ENCODE measurements around the gene DUS2. TPM values are rescaled to one million over a fixed set of nuclear protein-coding genes. Genes with fewer than 3 reads are reported as not detected.
"Not testable (repeated sequence)": the region's sequence is repeated elsewhere in the genome, so short reads cannot be mapped to it uniquely, and the experiment has no call there.

DUS2 gene
- total RNA-seq, 2 experiments from 2014 or later = 34.2 to 35.1 TPM

- ChIA-PET CTCF (interaction anchor here (1.0 to 2.9 kb wide), 3 partner anchors 24 to 66 kb away, joined by 3 to 15 read pairs (median 8); partner anchors contain the start of genes DDX28 and DUS2), POLR2A (interaction anchor here (1.0 to 1.5 kb wide), 5 partner anchors 10 to 85 kb away, joined by 4 to 6 read pairs (median 5); partner anchors contain the start of genes DDX28, DUS2 and PSMB10)
- H3K27me3 Mint-ChIP-seq; intact Hi-C loops (cut with micrococcal nuclease); H3K9me3 Mint-ChIP-seq; H3K36me3 Mint-ChIP-seq (ENCODE audit: low read depth): not testable (repeated sequence)
- DNase-seq = peak; percentile 66
- peak within 1 kb of the TSS; percentile 82 for H3K27ac Mint-ChIP-seq
- H3K4me1 Mint-ChIP-seq (ENCODE audit: low read depth) = peaks cover 54% of the 10 kb centered on the region
- peak; percentile 84 for ATAC-seq
- H3K4me3 Mint-ChIP-seq = peak within 1 kb of the TSS; percentile 63
Measured at GRCh38 chr16:67998779-67999688, 24.1 kb upstream of the DUS2 start, which contains the start of gene DPEP2. TSS of gene DPEP2 (minus strand) at chr16:67999484. CDS start at chr16:67993212, 6,272 bp downstream.

GRCh38 chr16:67999985-68000384 is 23.1 kb upstream of the DUS2 start:
- intact Hi-C loops (cut with micrococcal nuclease) = no loop called here
- peaks cover 53% of the 10 kb centered on the region for H3K4me1 Mint-ChIP-seq (ENCODE audit: low read depth)
- POLR2A ChIA-PET = interaction anchor here (0.8 to 1.5 kb wide), 7 partner anchors 9 to 64 kb away, joined by 3 to 5 read pairs (median 3); partner anchors contain the start of genes DUS2 and PSMB10

GRCh38 chr16:68000450-68000849 is 22.6 kb upstream of the DUS2 start:
- Mint-ChIP-seq H3K9me3 (no peaks in the 10 kb centered on the region), H3K4me1 (ENCODE audit: low read depth) (peaks cover 53% of the 10 kb centered on the region), H3K36me3 (ENCODE audit: low read depth) (peaks cover 5% of the 10 kb centered on the region), H3K27ac (peak overlapping the region; percentile 82), H3K4me3 (no peak overlapping the region), H3K27me3 (no peaks in the 10 kb centered on the region)
- ChIA-PET CTCF (interaction anchor here (0.6 to 1.0 kb wide), 3 partner anchors 8 to 488 kb away, joined by 3 to 4 read pairs (median 3); no protein-coding TSS in a partner anchor), POLR2A (interaction anchor here (0.8 to 1.4 kb wide), 6 partner anchors 9 to 23 kb away, joined by 3 to 4 read pairs (median 3); partner anchors contain the start of gene DUS2)
- intact Hi-C loops (cut with micrococcal nuclease) = no loop called here
- DNase-seq = no peak
- TF ChIP-seq CTCF (IDR thresholded peaks at IDR 0.05) = no peak
- no peak for ATAC-seq

More at GRCh38 chr16:67999985-68000384, 23.1 kb upstream of the DUS2 start:
- TF ChIP-seq CTCF (IDR thresholded peaks at IDR 0.05) = no peak
- no peak for DNase-seq
- no peaks in the 10 kb centered on the region for H3K9me3 Mint-ChIP-seq
- H3K4me3 Mint-ChIP-seq = peak overlapping the region; percentile 63
- CTCF ChIA-PET = interaction anchor here (1.0 to 2.9 kb wide), 3 partner anchors 9 to 23 kb away, joined by 3 to 8 read pairs (median 3); partner anchors contain the start of genes DDX28 and DUS2
- ATAC-seq = peak; percentile 7
- peak overlapping the region; percentile 82 for H3K27ac Mint-ChIP-seq
- peaks cover 5% of the 10 kb centered on the region for H3K36me3 Mint-ChIP-seq (ENCODE audit: low read depth)
- H3K27me3 Mint-ChIP-seq = no peaks in the 10 kb centered on the region

GRCh38 chr16:68003031-68003430 is 20.1 kb upstream of the DUS2 start:
- intact Hi-C loops (cut with micrococcal nuclease) = no loop called here
- Mint-ChIP-seq H3K9me3 (no peaks in the 10 kb centered on the region), H3K27ac (no peak overlapping the region)

More at GRCh38 chr16:68003031-68003430, 20.1 kb upstream of the DUS2 start:
- POLR2A ChIA-PET = interaction anchor here (1.0 to 2.0 kb wide), 4 partner anchors 10 to 34 kb away, joined by 4 to 7 read pairs (median 4); partner anchors contain the start of genes DDX28 and DUS2
- no peak for ATAC-seq
- TF ChIP-seq CTCF (IDR thresholded peaks at IDR 0.05) = no peak
- Mint-ChIP-seq H3K4me3 (no peak overlapping the region), H3K36me3 (ENCODE audit: low read depth) (peaks cover 3% of the 10 kb centered on the region), H3K27me3 (no peaks in the 10 kb centered on the region), H3K4me1 (ENCODE audit: low read depth) (peaks cover 47% of the 10 kb centered on the region)
- DNase-seq = no peak
- CTCF ChIA-PET = interaction anchor here (0.6 to 2.0 kb wide), 7 partner anchors 9 to 225 kb away, joined by 3 to 7 read pairs (median 5); no protein-coding TSS in a partner anchor

Data from activated CD8-positive, alpha-beta T cell treated with anti-CD3 and anti-CD28 coated beads for 36 hours (primary cell).